ENCODE results near the gene AGAP9.
"Not testable (repeated sequence)": the region's sequence is repeated elsewhere in the genome, so short reads cannot be mapped to it uniquely, and the experiment has no call there.

- not testable (repeated sequence) for TF ChIP-seq ZNF232, ZNF362 (CRISPR knock-in tag; IDR thresholded peaks at IDR 0.05; ENCODE audit: borderline replicate concordance)
These were observed 29.2 kb downstream of the AGAP9 start for GRCh38 chr10:47494226-47494625.

All from HepG2 (cell line).